K562 (cell line): Measurements from ENCODE around the gene FIZ1. TPM values are rescaled to one million over a fixed set of nuclear protein-coding genes. Genes with fewer than 3 reads are reported as not detected.
"Not testable (repeated sequence)": the region's sequence is repeated elsewhere in the genome, so short reads cannot be mapped to it uniquely, and the experiment has no call there.

ENCODE experiments used
- ATAC-seq: fragments of 200-7000 bp; cut with Tn5 transposase; 3 replicates; pipeline ENCODE4 v1.9.1; 2020; ENCODE audit warnings: moderate library complexity
- BruUV-seq: library from RNA; stranded (reverse); fragments of 400-500 nt; replicated peaks from 2 replicates; lab custom pipeline; 2021; lab: Mats Ljungman, UMichigan
- CTCF ChIA-PET: fragments of 300-600 bp; formaldehyde crosslinking; extraction: SDS; loops from one replicate; lab custom pipeline; 2021; ENCODE audit warnings: low intra/inter-chr PET ratio; lab: Yijun Ruan, JAX
- POLR2A ChIA-PET: fragments of 300-600, 350-650 bp; sonication (Branson Sonifier 250); formaldehyde crosslinking; extraction: SDS; loops from one replicate; lab custom pipeline; 2021; ENCODE audit warnings: antibody characterized with exemption, inconsistent platforms; lab: Yijun Ruan, JAX
- DNase-seq, 4 experiments: peaks; one replicate each; pipeline versions ENCODE4 v3.0.0 to v3.0.0-alpha.2; 2011 to 2018; ENCODE audit warnings: low spot score in 3 of 4, mixed read lengths in 3 of 4; ENCODE audit errors: extremely low read depth in 1 of 4
- FAIRE-seq: peaks from 2 replicates; lab custom pipeline; 2011; peaks lifted over from hg19 to GRCh38; lab: Jason Lieb, UNC
- H2AFZ ChIP-seq: 2 replicates; pipeline ENCODE4 v1.6.0; 2011; ENCODE audit warnings: low read depth, low read length, control low read depth, inconsistent platforms
- H3K27ac ChIP-seq: fragments of 200-600 bp; 3 replicates; pipeline ENCODE4 v1.8.0; 2011; ENCODE audit warnings: low read depth, mild to moderate bottlenecking, control low read depth, inconsistent platforms, low read length, moderate library complexity, mixed read lengths; ENCODE audit errors: extremely low read depth
- H3K27me3 ChIP-seq, 2 experiments: fragments of 300-600 bp in 1 of 2; 2 replicates in 1 of 2; 3 replicates in 1 of 2; pipeline versions ENCODE4 v1.6.0 to v1.8.0; 2011; ENCODE audit warnings: inconsistent platforms in 2 of 2, low read length in 2 of 2, mild to moderate bottlenecking in 1 of 2, mixed read lengths in 1 of 2, moderate library complexity in 1 of 2; ENCODE audit not compliant: control insufficient read depth in 2 of 2, insufficient read depth in 2 of 2
- H3K36me3 ChIP-seq: fragments of 300-600 bp; 3 replicates; pipeline ENCODE4 v1.8.0; 2011; ENCODE audit warnings: mild to moderate bottlenecking, low read length, inconsistent platforms; ENCODE audit not compliant: control insufficient read depth, insufficient read depth
- H3K4me1 ChIP-seq, 2 experiments: fragments of 200-600 bp in 1 of 2; replicated peaks in 1 of 2; 2 replicates in 1 of 2; 3 replicates in 1 of 2; pipeline versions ENCODE4 v1.5.1 to v1.8.0; 2011; ENCODE audit warnings: inconsistent platforms in 2 of 2, low read length in 2 of 2, mild to moderate bottlenecking in 1 of 2, mixed read lengths in 1 of 2, moderate library complexity in 1 of 2; ENCODE audit not compliant: control insufficient read depth in 2 of 2, insufficient read depth in 2 of 2
- H3K4me2 ChIP-seq: 2 replicates; pipeline ENCODE4 v1.6.1; 2011; ENCODE audit warnings: low read length, control low read depth, inconsistent platforms, mixed read lengths; ENCODE audit not compliant: insufficient read depth
- H3K4me3 ChIP-seq: fragments of 200-600 bp; sonication (generic), shearing (Covaris generic); 2 replicates; pipeline ENCODE4 v1.5.1; 2016; ENCODE audit warnings: control low read depth, inconsistent platforms
- H3K79me2 ChIP-seq: fragments of 200-600 bp; 3 replicates; pipeline ENCODE4 v1.8.0; 2011; ENCODE audit warnings: low read length, inconsistent platforms; ENCODE audit not compliant: control insufficient read depth, insufficient read depth
- H3K9ac ChIP-seq, 2 experiments: 2 replicates each; pipeline versions ENCODE4 v1.6.0 to v1.6.1; 2011; ENCODE audit warnings: low read depth in 2 of 2, low read length in 2 of 2, control low read depth in 1 of 2, inconsistent platforms in 1 of 2, mild to moderate bottlenecking in 1 of 2, mixed read lengths in 1 of 2; ENCODE audit not compliant: insufficient read depth in 1 of 2
- H3K9me1 ChIP-seq: one replicate; pipeline ENCODE4 v1.6.0; 2011; ENCODE audit warnings: inconsistent platforms, mild to moderate bottlenecking, low read length, moderate library complexity; ENCODE audit not compliant: control insufficient read depth, insufficient read depth
- H3K9me3 ChIP-seq: replicated peaks from 2 replicates; pipeline ENCODE4 v1.5.1; 2011; ENCODE audit warnings: low read depth, low read length, inconsistent platforms; ENCODE audit not compliant: control insufficient read depth, insufficient read depth
- H4K20me1 ChIP-seq: replicated peaks from 2 replicates; pipeline ENCODE4 v1.6.1; 2011; ENCODE audit warnings: low read length, inconsistent platforms, mixed read lengths; ENCODE audit not compliant: control insufficient read depth, insufficient read depth
- RBM25 ChIP-seq: fragments of 200-400 bp; formaldehyde crosslinking; IDR thresholded peaks from 2 replicates; pipeline ENCODE4 v1.6.1; 2018; ENCODE audit warnings: low read length, low read depth, moderate library complexity; ENCODE audit not compliant: severe bottlenecking
- ZBTB8A ChIP-seq: fragments of 450-650 bp; IDR thresholded peaks from 2 replicates; pipeline ENCODE4 v1.6.1; 2018; ENCODE audit warnings: mild to moderate bottlenecking, moderate library complexity; ENCODE audit not compliant: partially characterized antibody
- ZNF121 ChIP-seq: sonication (generic); formaldehyde crosslinking; conservative IDR thresholded peaks from 2 replicates; pipeline ENCODE4 v1.8.0; 2022; ENCODE audit warnings: missing genetic modification reagents
- WGBS: fragments of 100-300 bp; shearing (Covaris generic); methylation state at CpG from one replicate; pipeline ENCODE4 v1.1.6; 2016; ENCODE audit warnings: low coverage, mixed read lengths; ENCODE audit not compliant: insufficient coverage; ENCODE audit errors: missing lambda C conversion rate; 5-methylcytosine and 5-hydroxymethylcytosine counted together
- in situ Hi-C: fragments of 300-500 bp; cut with MboI; formaldehyde crosslinking; loops from 4 replicates; pipeline ENCODE4 v1.15.0; 2018; ENCODE audit warnings: inconsistent platforms, mixed read lengths
- intact Hi-C: fragments of 100-400 bp; cut with micrococcal nuclease; formaldehyde crosslinking; loops from 2 replicates; pipeline ENCODE4 v1.14.2; 2022
- polyA plus RNA-seq, 8 experiments: library from polyadenylated mRNA; depleted of rRNA in 4 of 8; stranded (reverse) in 5 of 8; unstranded in 3 of 8; fragments of >200 nt; fragmentation: Nextera tagmentation in 2 of 8; fragmentation: Illumina TruSeq in 1 of 8; extraction: Ambion mirVana in 2 of 8; extraction: Trizol in 1 of 8; gene quantifications; 2 replicates each; pipeline versions ENCODE4 v1.2.1 to v1.2.3, GENCODE V29; 2011 to 2014; ENCODE audit warnings: inconsistent platforms in 1 of 8, missing spikeins in 1 of 8
- total RNA-seq, 7 experiments: library from RNA; depleted of rRNA in 6 of 7; stranded (reverse); fragments of >200 nt in 6 of 7; fragmentation: Illumina TruSeq in 2 of 7; extraction: Trizol in 2 of 7; gene quantifications; 2 replicates each; pipeline versions ENCODE4 v1.2.1 to v1.2.3, GENCODE V29; 2011 to 2021; ENCODE audit warnings: low replicate concordance in 1 of 7

Gene FIZ1
- total and polyA plus RNA-seq, 9 of the 15 experiments (the other 6 are each of a cell fraction or from before 2014, with no cell fraction given) = 0.79 to 17.5 (median 5.5) TPM

- H3K4me3 ChIP-seq = no peak overlapping the region
- in situ Hi-C loops (no loop called here), intact Hi-C loops (no loop called here)
- no peaks in the 10 kb centered on the region for H3K9me3 ChIP-seq
- peaks cover 12% of the 10 kb centered on the region; the same call in 2 of the 3 replicates for H3K36me3 ChIP-seq
- H3K9me1 ChIP-seq = no peaks in the 10 kb centered on the region
- ChIA-PET CTCF (no interaction called here), POLR2A (interaction anchor here (0.5 to 0.6 kb wide), 2 partner anchors 109 to 662 kb away, joined by 3 to 4 read pairs; no protein-coding TSS in a partner anchor)
- no peak overlapping the region for H2AFZ ChIP-seq
- H3K9ac ChIP-seq = no peak overlapping the region
- no peaks in the 10 kb centered on the region for H4K20me1 ChIP-seq
- no TSS peak for BruUV-seq
- FAIRE-seq = no peak
- DNase-seq = no peak
- TF ChIP-seq ZNF121 (CRISPR knock-in tag) = peak; percentile 52; the same call in 1 of the 2 replicates
- no peak for TF ChIP-seq ZBTB8A
- TF ChIP-seq RBM25 = peak; percentile 4
- 58% methylated on average over 5 of the region's 5 CpGs for WGBS
- H3K27ac ChIP-seq = no peak overlapping the region
- ATAC-seq = no peak
- H3K27me3 ChIP-seq = no peaks in the 10 kb centered on the region
- peaks cover 4 to 22% of the 10 kb centered on the region in 2 experiments; a peak in 4 of 5 replicates for H3K4me1 ChIP-seq
- peaks cover 12% of the 10 kb centered on the region for H3K79me2 ChIP-seq
- H3K4me2 ChIP-seq = no peak overlapping the region
Observed at GRCh38 chr19:55576746-55577145, 22.6 kb downstream of the FIZ1 start.

GRCh38 chr19:55573929-55574328 lies 25.4 kb downstream of the FIZ1 start:
- 70% methylated on average over 6 of the region's 6 CpGs for WGBS
- H3K4me1 ChIP-seq, H3K27me3 ChIP-seq, H2AFZ ChIP-seq, FAIRE-seq, H4K20me1 ChIP-seq, CTCF ChIA-PET, H3K4me3 ChIP-seq, H3K9ac ChIP-seq, H3K79me2 ChIP-seq, BruUV-seq, DNase-seq, H3K27ac ChIP-seq, H3K4me2 ChIP-seq, ATAC-seq, intact Hi-C loops, in situ Hi-C loops, H3K9me3 ChIP-seq, H3K9me1 ChIP-seq: not testable (repeated sequence)
- POLR2A ChIA-PET = interaction anchor here (0.7 to 1.3 kb wide), 4 partner anchors 21 to 56 kb away, joined by 3 to 4 read pairs (median 4); partner anchors contain the start of gene FIZ1
- H3K36me3 ChIP-seq = peaks cover 12% of the 10 kb centered on the region; the same call in 2 of the 3 replicates

- 23% methylated on average over 5 of the region's 5 CpGs for WGBS
- H3K27me3 ChIP-seq, H3K79me2 ChIP-seq, H3K4me3 ChIP-seq, H3K4me2 ChIP-seq, in situ Hi-C loops, H3K27ac ChIP-seq, H2AFZ ChIP-seq, H3K9me1 ChIP-seq, H3K36me3 ChIP-seq, intact Hi-C loops, H4K20me1 ChIP-seq, H3K9ac ChIP-seq, BruUV-seq, ATAC-seq, H3K4me1 ChIP-seq, FAIRE-seq, DNase-seq, H3K9me3 ChIP-seq, CTCF ChIA-PET: not testable (repeated sequence)
- POLR2A ChIA-PET = interaction anchor here (0.6 kb wide), 1 partner anchor 87 kb away, joined by 3 read pairs; no protein-coding TSS in a partner anchor
Observed at GRCh38 chr19:55569477-55569876, 29.8 kb downstream of the FIZ1 start.
